HFFc6 (cell line): ENCODE measurements around the gene NAALADL2. TPM values are rescaled to one million over a fixed set of nuclear protein-coding genes. Genes with fewer than 3 reads are reported as not detected.

Source experiments
- DNase-seq: peaks from one replicate; pipeline ENCODE4 v3.0.0-alpha.2; 2018
- H3K27ac Mint-ChIP-seq: 2 replicates; pipeline ENCODE4 v1.8.0; 2020; ENCODE audit warnings: mild to moderate bottlenecking, mixed read lengths
- H3K27me3 Mint-ChIP-seq: 2 replicates; pipeline ENCODE4 v1.8.0; 2021; ENCODE audit warnings: mild to moderate bottlenecking, moderate library complexity, mixed read lengths; ENCODE audit not compliant: insufficient read depth
- H3K36me3 Mint-ChIP-seq: 2 replicates; pipeline ENCODE4 v1.8.0; 2021; ENCODE audit warnings: low read depth, mixed read lengths
- H3K4me1 Mint-ChIP-seq: 2 replicates; pipeline ENCODE4 v1.8.0; 2020; ENCODE audit warnings: low read depth, mixed read lengths
- H3K4me3 Mint-ChIP-seq: 2 replicates; pipeline ENCODE4 v1.8.0; 2020; ENCODE audit warnings: mild to moderate bottlenecking, moderate library complexity, mixed read lengths
- H3K9me3 Mint-ChIP-seq: 2 replicates; pipeline ENCODE4 v1.8.0; 2020; ENCODE audit warnings: mild to moderate bottlenecking, mixed read lengths
- total RNA-seq, 6 experiments: library from RNA; stranded (reverse); fragmentation: NEBNext Ultra II Directional; extraction: Animal tissue kit (Norgen Biotek cat#: 25700); gene quantifications; 2 replicates in 1 of 6; 3 replicates in 5 of 6; pipeline ENCODE4 v1.2.3, GENCODE V29; 2021
- TF ChIP-seq, protein P1 (sequence below): fragments of 200-600 bp; sonication (generic); IDR thresholded peaks from 2 replicates; pipeline ENCODE4 v1.5.0; 2021; ENCODE audit warnings: antibody characterized with exemption, mild to moderate bottlenecking

NAALADL2 gene
- total RNA-seq, 6 experiments from 2014 or later = 12.0 to 15.2 (median 12.3) TPM

DNA sequence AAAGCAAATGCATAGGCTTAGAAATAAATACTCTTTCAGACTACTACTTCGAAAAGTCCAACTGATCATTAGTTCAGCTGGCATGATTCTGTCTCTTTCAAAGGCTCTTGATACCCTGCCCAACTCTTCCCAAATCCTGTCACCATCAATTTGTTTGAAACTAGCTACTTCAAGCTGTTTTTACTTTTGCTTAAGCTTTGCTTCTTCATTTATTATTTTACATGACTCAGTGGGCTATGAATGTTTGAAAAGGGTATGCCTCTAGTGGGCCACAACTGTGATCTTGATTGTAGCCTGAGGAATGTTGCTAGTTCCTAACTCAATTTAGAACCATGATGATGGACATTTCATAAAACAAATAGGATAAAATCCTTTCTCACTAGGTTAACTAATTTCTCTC lies 340.8 kb downstream of the NAALADL2 start:
- Mint-ChIP-seq H3K36me3 (peaks cover 19% of the 10 kb centered on the region; the same call in 1 of the 2 replicates), H3K9me3 (peaks cover 14% of the 10 kb centered on the region), H3K4me3 (no peak overlapping the region), H3K27ac (peak overlapping the region; percentile 31), H3K27me3 (no peaks in the 10 kb centered on the region), H3K4me1 (peaks cover 18% of the 10 kb centered on the region)
- DNase-seq = peak; percentile 4
- TF ChIP-seq, protein P1, sequence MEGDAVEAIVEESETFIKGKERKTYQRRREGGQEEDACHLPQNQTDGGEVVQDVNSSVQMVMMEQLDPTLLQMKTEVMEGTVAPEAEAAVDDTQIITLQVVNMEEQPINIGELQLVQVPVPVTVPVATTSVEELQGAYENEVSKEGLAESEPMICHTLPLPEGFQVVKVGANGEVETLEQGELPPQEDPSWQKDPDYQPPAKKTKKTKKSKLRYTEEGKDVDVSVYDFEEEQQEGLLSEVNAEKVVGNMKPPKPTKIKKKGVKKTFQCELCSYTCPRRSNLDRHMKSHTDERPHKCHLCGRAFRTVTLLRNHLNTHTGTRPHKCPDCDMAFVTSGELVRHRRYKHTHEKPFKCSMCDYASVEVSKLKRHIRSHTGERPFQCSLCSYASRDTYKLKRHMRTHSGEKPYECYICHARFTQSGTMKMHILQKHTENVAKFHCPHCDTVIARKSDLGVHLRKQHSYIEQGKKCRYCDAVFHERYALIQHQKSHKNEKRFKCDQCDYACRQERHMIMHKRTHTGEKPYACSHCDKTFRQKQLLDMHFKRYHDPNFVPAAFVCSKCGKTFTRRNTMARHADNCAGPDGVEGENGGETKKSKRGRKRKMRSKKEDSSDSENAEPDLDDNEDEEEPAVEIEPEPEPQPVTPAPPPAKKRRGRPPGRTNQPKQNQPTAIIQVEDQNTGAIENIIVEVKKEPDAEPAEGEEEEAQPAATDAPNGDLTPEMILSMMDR = no peak

DNA sequence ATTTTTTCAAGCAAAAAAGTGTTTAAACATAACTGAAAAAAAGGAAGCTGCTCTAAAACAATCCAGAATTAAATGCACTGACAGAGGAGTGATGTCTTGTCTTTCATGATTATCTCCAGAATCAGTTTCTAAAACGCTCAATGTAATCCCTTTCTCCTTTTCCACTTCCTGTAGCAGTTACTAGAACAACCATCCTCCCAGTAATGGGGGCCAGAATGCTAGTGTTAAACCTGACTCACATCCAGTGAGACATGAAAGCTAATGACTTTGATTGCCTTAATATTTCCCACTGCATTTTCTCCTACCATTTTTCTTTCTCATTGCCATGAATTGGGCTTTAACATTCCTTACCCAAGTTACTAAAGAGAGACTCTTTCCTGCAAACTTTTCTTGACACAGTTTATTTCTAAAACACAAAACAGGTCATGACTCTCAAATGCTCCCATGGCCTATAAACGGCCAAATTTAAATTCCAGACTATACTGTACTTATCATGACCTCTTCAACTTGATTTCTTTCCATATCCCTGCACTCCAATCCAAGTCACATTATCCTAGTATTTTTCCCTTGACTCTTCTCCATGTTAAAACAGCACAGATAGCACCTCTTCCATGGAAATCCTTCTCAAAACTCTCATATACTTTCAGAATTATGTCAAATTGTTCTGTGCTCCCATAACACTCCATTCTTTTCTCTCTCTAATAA lies 341.4 kb downstream of the NAALADL2 start:
- Mint-ChIP-seq H3K27me3 (no peaks in the 10 kb centered on the region), H3K36me3 (peaks cover 25% of the 10 kb centered on the region; the same call in 1 of the 2 replicates), H3K4me1 (peaks cover 18% of the 10 kb centered on the region), H3K27ac (peak overlapping the region; percentile 31), H3K9me3 (peaks cover 19% of the 10 kb centered on the region), H3K4me3 (no peak overlapping the region)
- TF ChIP-seq, protein P1 = no peak
- peak; percentile 3 for DNase-seq

DNA sequence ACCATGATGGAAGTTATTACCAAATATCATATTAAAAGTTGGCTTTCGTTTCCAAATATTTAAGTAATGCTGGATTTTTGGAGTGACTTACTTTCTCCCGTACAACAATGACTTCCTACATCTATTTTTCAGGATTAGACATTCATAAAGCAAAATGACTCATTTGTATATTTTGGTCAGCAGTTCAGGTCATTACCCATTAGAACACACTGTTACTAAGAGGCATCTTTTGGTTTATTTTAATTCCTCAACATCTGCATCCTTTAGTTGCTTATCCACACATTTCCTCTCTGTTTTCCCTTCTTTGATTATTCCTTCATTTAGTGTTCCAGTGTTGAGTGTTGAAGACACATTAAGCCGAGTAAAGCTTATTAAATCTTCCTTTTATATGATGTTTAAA lies 348.2 kb downstream of the NAALADL2 start:
- Mint-ChIP-seq H3K9me3 (peaks cover 15% of the 10 kb centered on the region; the same call in 1 of the 2 replicates), H3K27ac (peak overlapping the region; percentile 62)
- DNase-seq = peak; percentile 35

DNA sequence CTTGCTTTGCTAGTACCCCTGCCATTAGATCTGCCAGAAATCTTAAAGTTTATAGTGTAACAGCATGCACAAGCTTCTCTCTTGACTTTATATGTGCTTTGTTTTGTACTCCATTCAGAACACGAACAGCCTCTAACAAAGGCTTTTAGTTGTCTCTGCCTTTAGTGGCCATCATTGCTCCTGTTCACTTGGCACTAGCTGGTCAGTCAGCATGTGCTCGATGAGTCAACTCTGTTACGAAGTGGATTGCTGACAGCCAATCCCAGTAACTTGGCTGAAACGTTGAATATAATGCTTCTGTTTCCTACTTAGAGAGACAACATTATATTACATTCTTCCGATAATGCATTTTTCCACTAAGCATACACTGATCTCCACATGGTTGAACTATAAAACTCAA lies 349.2 kb downstream of the NAALADL2 start:
- peaks cover 35% of the 10 kb centered on the region for H3K4me1 Mint-ChIP-seq
- H3K27me3 Mint-ChIP-seq = peaks cover 1% of the 10 kb centered on the region; the same call in 1 of the 2 replicates
- H3K27ac Mint-ChIP-seq = peak overlapping the region; percentile 62
- TF ChIP-seq, protein P1 = no peak
- peaks cover 25% of the 10 kb centered on the region; the same call in 1 of the 2 replicates for H3K36me3 Mint-ChIP-seq
- peaks cover 15% of the 10 kb centered on the region; the same call in 1 of the 2 replicates for H3K9me3 Mint-ChIP-seq
- peak; percentile 23 for DNase-seq
- peak overlapping the region; percentile 60; the same call in 1 of the 2 replicates for H3K4me3 Mint-ChIP-seq

More for the DNA sequence above, 348.2 kb downstream of the NAALADL2 start:
- Mint-ChIP-seq H3K27me3 (no peaks in the 10 kb centered on the region), H3K4me1 (peaks cover 25% of the 10 kb centered on the region), H3K36me3 (peaks cover 25% of the 10 kb centered on the region; the same call in 1 of the 2 replicates), H3K4me3 (peak overlapping the region; percentile 60)
- TF ChIP-seq, protein P1 = no peak

DNA sequence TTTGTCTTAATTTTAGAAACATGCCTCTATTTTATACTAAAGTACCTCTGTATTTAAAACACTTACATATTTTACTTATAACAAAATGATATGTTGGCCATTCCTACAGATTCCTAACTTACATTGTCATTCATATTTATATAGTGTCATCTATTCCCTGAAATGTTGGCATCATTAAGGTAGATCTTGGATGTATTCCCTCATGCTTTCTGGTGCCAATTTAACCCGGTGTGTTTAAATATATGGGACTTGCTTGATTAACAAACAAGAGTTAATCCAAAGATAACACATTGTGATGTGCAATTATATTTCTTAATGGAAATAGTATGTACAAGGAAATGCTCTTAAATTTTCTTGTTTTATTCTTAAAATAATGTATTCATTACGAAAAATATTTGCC lies 352.3 kb downstream of the NAALADL2 start:
- no peak for DNase-seq
- H3K4me3 Mint-ChIP-seq = no peak overlapping the region
- H3K27me3 Mint-ChIP-seq = peaks cover 1% of the 10 kb centered on the region; the same call in 1 of the 2 replicates
- H3K4me1 Mint-ChIP-seq = peaks cover 38% of the 10 kb centered on the region
- H3K27ac Mint-ChIP-seq = no peak overlapping the region
- H3K36me3 Mint-ChIP-seq = no peaks in the 10 kb centered on the region
- H3K9me3 Mint-ChIP-seq = no peaks in the 10 kb centered on the region
- TF ChIP-seq, protein P1 = no peak
